C4-2B (cell line): ENCODE results near the gene RCAN1.
"Not testable (repeated sequence)": the region's sequence is repeated elsewhere in the genome, so short reads cannot be mapped to it uniquely, and the experiment has no call there.

Experiments used
- H3K27ac ChIP-seq: fragments of 450-650 bp; 2 replicates; pipeline ENCODE4 v1.5.1; 2017
- ZFX ChIP-seq: fragments of 450-650 bp; IDR thresholded peaks from 2 replicates; pipeline ENCODE4 v1.6.1; 2017
- TF ChIP-seq, protein P1 (sequence below): fragments of 450-650 bp; conservative IDR thresholded peaks from 2 replicates; pipeline ENCODE4 v1.5.1; 2017; ENCODE audit warnings: mild to moderate bottlenecking

Gene RCAN1

GRCh38 chr21:34570313-34570712 is 44.6 kb downstream of the RCAN1 start:
- TF ChIP-seq ZFX, result no peak
- no peak overlapping the region for H3K27ac ChIP-seq

DNA sequence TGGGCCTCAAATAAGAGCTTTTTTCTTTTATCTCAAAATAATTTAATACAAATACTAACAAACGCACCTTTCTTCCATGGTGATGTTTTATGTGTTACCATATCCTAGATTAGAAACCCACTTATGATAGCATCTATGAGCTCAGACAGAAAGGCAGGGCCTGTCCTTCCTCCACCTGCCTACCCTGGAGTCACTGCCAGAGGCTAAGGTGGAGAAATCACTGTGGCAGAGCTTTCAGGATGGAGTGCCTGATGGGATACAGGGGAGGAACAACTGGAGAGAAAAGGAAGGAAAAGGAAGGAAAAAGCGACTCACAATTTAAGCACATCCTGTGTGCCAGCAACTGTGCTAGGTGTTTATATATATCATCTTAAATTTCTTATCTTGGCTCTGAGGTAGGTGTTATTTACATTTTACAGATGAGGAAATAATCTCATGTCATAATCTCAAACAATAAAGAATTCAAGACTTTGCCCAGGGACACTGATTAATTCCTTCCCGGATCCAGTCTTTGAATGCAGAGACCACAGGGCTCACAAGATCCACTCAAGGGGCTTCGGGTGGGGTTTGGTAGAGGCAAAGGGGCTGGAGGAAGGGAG is 45.4 kb downstream of the RCAN1 start:
- H3K27ac ChIP-seq, result no peak overlapping the region
- TF ChIP-seq, protein P1, sequence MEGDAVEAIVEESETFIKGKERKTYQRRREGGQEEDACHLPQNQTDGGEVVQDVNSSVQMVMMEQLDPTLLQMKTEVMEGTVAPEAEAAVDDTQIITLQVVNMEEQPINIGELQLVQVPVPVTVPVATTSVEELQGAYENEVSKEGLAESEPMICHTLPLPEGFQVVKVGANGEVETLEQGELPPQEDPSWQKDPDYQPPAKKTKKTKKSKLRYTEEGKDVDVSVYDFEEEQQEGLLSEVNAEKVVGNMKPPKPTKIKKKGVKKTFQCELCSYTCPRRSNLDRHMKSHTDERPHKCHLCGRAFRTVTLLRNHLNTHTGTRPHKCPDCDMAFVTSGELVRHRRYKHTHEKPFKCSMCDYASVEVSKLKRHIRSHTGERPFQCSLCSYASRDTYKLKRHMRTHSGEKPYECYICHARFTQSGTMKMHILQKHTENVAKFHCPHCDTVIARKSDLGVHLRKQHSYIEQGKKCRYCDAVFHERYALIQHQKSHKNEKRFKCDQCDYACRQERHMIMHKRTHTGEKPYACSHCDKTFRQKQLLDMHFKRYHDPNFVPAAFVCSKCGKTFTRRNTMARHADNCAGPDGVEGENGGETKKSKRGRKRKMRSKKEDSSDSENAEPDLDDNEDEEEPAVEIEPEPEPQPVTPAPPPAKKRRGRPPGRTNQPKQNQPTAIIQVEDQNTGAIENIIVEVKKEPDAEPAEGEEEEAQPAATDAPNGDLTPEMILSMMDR, result no peak

DNA sequence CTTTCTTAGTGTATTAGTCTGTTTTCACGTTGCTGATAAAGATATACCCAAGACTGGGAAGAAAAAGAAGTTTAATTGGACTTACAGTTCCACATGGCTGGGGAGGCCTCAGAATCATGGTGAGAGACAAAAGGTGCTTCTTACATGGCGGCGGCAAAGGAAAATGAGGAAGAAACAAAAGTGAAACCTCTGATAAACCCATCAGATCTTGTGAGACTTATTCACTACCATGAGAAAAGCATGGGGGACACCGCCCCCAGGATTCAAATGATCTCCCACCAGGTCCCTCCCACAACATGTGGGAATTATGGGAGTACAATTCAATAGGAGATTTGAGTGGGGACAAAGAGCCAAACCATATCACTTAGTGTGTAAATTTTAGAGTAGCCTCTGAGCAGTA is 46.1 kb downstream of the RCAN1 start:
- H3K27ac ChIP-seq, result not testable (repeated sequence)

DNA sequence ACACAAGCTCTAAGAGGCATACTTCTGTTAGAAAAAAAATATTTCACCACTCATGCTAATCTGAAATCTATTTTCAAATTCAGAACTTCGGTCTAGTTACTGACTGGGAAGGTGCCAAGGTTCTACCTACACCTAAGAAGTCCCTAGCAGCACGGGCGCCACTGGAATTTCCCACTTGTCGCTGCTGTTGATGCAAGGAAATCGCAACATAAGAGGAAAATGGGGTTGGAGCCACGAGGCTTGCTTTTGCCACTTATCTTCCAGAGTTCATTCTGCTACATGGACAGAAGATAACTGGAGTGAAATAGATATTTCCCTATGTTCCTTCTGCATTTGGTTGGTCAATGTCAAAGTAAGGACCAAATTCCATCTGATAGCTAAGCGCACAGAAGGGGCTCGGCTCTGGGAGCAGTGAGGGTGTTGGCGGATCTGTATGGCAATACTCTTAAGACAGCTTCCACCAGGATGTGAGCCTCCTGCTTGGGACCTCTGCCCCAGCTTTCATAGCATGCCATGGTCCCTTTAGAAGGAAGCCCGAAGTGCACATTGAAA is 47.2 kb downstream of the RCAN1 start:
- H3K27ac ChIP-seq, result no peak overlapping the region
- TF ChIP-seq, protein P1, result no peak
- no peak for TF ChIP-seq ZFX

GRCh38 chr21:34565238-34565637 is 49.7 kb downstream of the RCAN1 start:
- no peak for TF ChIP-seq ZFX
- TF ChIP-seq, protein P1, result no peak
- no peak overlapping the region for H3K27ac ChIP-seq

DNA sequence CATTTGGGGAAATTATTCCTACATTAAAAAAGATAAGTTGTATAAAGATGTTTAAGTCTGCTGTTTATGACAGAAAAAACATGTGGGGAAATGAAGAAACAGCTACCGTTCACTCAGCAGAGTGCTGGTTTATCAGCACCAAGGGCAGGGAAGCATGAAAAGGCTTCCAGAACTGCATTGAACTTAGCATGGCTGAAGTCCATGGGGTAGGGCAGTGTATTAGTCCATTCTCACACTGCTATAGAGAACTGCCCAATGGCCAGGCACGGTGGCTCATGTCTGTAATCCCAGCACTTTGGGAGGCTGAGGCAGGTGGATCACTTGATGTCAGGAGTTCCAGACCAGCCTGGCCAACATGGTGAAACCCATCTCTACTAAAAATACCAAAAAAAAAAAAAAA is 51.5 kb downstream of the RCAN1 start:
- not testable (repeated sequence) for H3K27ac ChIP-seq

GRCh38 chr21:34561806-34562205 is 53.1 kb downstream of the RCAN1 start:
- H3K27ac ChIP-seq, result no peak overlapping the region
- TF ChIP-seq ZFX, result no peak
- TF ChIP-seq, protein P1, result no peak

DNA sequence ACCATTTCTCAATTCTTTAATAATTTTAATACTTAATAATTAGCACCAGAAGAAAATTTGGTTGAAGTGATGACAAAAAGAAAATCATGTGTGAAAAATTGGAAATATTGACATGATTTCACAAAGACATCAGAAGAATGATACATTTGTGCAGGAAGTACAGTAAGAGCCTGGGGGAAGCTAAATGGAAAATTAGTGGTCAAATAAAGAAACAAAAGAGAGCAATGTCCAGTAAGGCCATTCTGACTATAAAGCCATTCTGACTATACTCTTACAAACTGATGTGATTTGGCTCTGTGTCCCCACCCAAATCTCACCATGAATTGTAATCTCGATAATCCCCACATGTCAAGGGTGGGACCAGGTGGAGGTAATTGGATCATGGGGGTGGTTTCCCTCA is 54.3 kb downstream of the RCAN1 start:
- no peak for TF ChIP-seq ZFX
- TF ChIP-seq, protein P1, result no peak
- no peak overlapping the region for H3K27ac ChIP-seq

DNA sequence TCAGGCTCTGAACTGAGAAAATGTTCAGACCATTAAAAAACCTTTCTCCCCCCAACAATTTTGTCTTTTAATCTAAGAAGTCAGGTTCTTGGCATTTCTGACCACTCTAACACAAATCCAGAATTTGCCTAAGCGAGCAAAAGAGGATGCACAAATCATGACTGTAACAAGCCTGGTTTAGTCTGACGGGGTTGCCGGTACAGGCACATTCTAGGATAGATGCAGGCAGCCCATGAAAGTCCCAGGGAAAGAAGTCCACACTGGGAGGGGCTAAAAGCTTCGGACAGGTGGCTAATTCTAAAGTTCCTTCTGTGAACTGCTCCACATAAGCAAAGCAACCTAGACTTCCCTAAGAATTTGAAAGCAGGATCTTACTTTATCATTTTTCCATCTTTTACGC is 54.9 kb downstream of the RCAN1 start:
- no peak for TF ChIP-seq ZFX
- TF ChIP-seq, protein P1, result no peak
- no peak overlapping the region for H3K27ac ChIP-seq
